Stimulated activated naive CD8-positive, alpha-beta T cell treated with anti-CD3 and anti-CD28 coated beads, Interleukin-15, Interleukin-2, amounts not matched to agents 100 ng/mL and 50 ng/mL, for 24 hours (primary cell): ENCODE results near the gene CIDEC.

Experiments used
- H3K27ac Mint-ChIP-seq: one replicate; pipeline ENCODE4 v1.8.0; 2021; ENCODE audit warnings: mild to moderate bottlenecking, mixed read lengths
- H3K27me3 Mint-ChIP-seq: one replicate; pipeline ENCODE4 v1.8.0; 2021; ENCODE audit warnings: mixed read lengths
- H3K36me3 Mint-ChIP-seq: one replicate; pipeline ENCODE4 v1.8.0; 2021; ENCODE audit warnings: low read depth, mixed read lengths
- H3K4me1 Mint-ChIP-seq: one replicate; pipeline ENCODE4 v1.8.0; 2021; ENCODE audit warnings: low read depth, mixed read lengths
- H3K4me3 Mint-ChIP-seq: one replicate; pipeline ENCODE4 v1.8.0; 2021; ENCODE audit warnings: mild to moderate bottlenecking, mixed read lengths
- H3K9me3 Mint-ChIP-seq: one replicate; pipeline ENCODE4 v1.8.0; 2021; ENCODE audit warnings: mixed read lengths

The CIDEC gene

GRCh38 chr3:9879830-9880549 lies at the start of gene CIDEC:
CIDEC (minus strand) TSS chr3:9880253; CDS start chr3:9878486, 1,767 bp downstream.
- H3K27ac Mint-ChIP-seq = no peak within 1 kb of the TSS
- no peaks in the 10 kb centered on the region for H3K27me3 Mint-ChIP-seq
- H3K36me3 Mint-ChIP-seq = no peaks in the 10 kb centered on the region
- no peaks in the 10 kb centered on the region for H3K9me3 Mint-ChIP-seq
- no peak within 1 kb of the TSS for H3K4me3 Mint-ChIP-seq
- H3K4me1 Mint-ChIP-seq = no peaks in the 10 kb centered on the region

GRCh38 chr3:9928158-9928557 lies 48.1 kb upstream of the CIDEC start:
- Mint-ChIP-seq H3K27ac (no peak overlapping the region), H3K4me1 (peaks cover 16% of the 10 kb centered on the region), H3K9me3 (no peaks in the 10 kb centered on the region), H3K36me3 (no peaks in the 10 kb centered on the region), H3K27me3 (no peaks in the 10 kb centered on the region), H3K4me3 (no peak overlapping the region)

- peaks cover 4% of the 10 kb centered on the region for H3K27me3 Mint-ChIP-seq
- no peaks in the 10 kb centered on the region for H3K36me3 Mint-ChIP-seq
- H3K4me3 Mint-ChIP-seq = no peak overlapping the region
- no peaks in the 10 kb centered on the region for H3K9me3 Mint-ChIP-seq
- H3K4me1 Mint-ChIP-seq = peaks cover 13% of the 10 kb centered on the region
- H3K27ac Mint-ChIP-seq = no peak overlapping the region
These were observed 38.4 kb upstream of the CIDEC start for GRCh38 chr3:9918261-9919038.

GRCh38 chr3:9917820-9918219 lies 37.8 kb upstream of the CIDEC start:
- peaks cover 4% of the 10 kb centered on the region for H3K27me3 Mint-ChIP-seq
- peaks cover 14% of the 10 kb centered on the region for H3K4me1 Mint-ChIP-seq
- no peaks in the 10 kb centered on the region for H3K9me3 Mint-ChIP-seq
- no peak overlapping the region for H3K27ac Mint-ChIP-seq
- no peak overlapping the region for H3K4me3 Mint-ChIP-seq
- H3K36me3 Mint-ChIP-seq = no peaks in the 10 kb centered on the region

GRCh38 chr3:9916734-9917680 lies 37.0 kb upstream of the CIDEC start, which contains the start of gene IL17RC:
IL17RC (plus strand) TSS chr3:9917098; CDS start chr3:9917316, 218 bp downstream.
- peaks cover 22% of the 10 kb centered on the region for H3K4me1 Mint-ChIP-seq
- H3K27me3 Mint-ChIP-seq = peaks cover 4% of the 10 kb centered on the region
- no peaks in the 10 kb centered on the region for H3K36me3 Mint-ChIP-seq
- H3K27ac Mint-ChIP-seq = peak within 1 kb of the TSS; percentile 36
- peak within 1 kb of the TSS; percentile 70 for H3K4me3 Mint-ChIP-seq
- H3K9me3 Mint-ChIP-seq = no peaks in the 10 kb centered on the region

GRCh38 chr3:9916346-9916733 lies 36.3 kb upstream of the CIDEC start:
- Mint-ChIP-seq H3K36me3 (no peaks in the 10 kb centered on the region), H3K4me3 (peak overlapping the region; percentile 70), H3K4me1 (peaks cover 27% of the 10 kb centered on the region), H3K27me3 (peaks cover 6% of the 10 kb centered on the region), H3K27ac (peak overlapping the region; percentile 31), H3K9me3 (no peaks in the 10 kb centered on the region)

GRCh38 chr3:9915254-9916141 lies 35.4 kb upstream of the CIDEC start:
- H3K9me3 Mint-ChIP-seq = no peaks in the 10 kb centered on the region
- peak overlapping the region; percentile 36 for H3K27ac Mint-ChIP-seq
- peak overlapping the region; percentile 70 for H3K4me3 Mint-ChIP-seq
- H3K36me3 Mint-ChIP-seq = no peaks in the 10 kb centered on the region
- peaks cover 27% of the 10 kb centered on the region for H3K4me1 Mint-ChIP-seq
- H3K27me3 Mint-ChIP-seq = peaks cover 6% of the 10 kb centered on the region

- Mint-ChIP-seq H3K36me3 (no peaks in the 10 kb centered on the region), H3K4me3 (peak overlapping the region; percentile 13), H3K4me1 (peaks cover 29% of the 10 kb centered on the region), H3K9me3 (no peaks in the 10 kb centered on the region), H3K27me3 (peaks cover 6% of the 10 kb centered on the region), H3K27ac (no peak overlapping the region)
These were observed 34.7 kb upstream of the CIDEC start for GRCh38 chr3:9914559-9915253.

GRCh38 chr3:9914011-9914410 lies 34.0 kb upstream of the CIDEC start:
- no peaks in the 10 kb centered on the region for H3K36me3 Mint-ChIP-seq
- H3K9me3 Mint-ChIP-seq = no peaks in the 10 kb centered on the region
- H3K4me3 Mint-ChIP-seq = no peak overlapping the region
- no peak overlapping the region for H3K27ac Mint-ChIP-seq
- H3K4me1 Mint-ChIP-seq = peaks cover 36% of the 10 kb centered on the region
- H3K27me3 Mint-ChIP-seq = peaks cover 6% of the 10 kb centered on the region

- Mint-ChIP-seq H3K27ac (no peak overlapping the region), H3K27me3 (peaks cover 6% of the 10 kb centered on the region), H3K9me3 (no peaks in the 10 kb centered on the region), H3K36me3 (no peaks in the 10 kb centered on the region), H3K4me1 (peaks cover 36% of the 10 kb centered on the region), H3K4me3 (no peak overlapping the region)
These were observed 33.5 kb upstream of the CIDEC start for GRCh38 chr3:9913601-9914000.

- H3K27me3 Mint-ChIP-seq = peaks cover 6% of the 10 kb centered on the region
- H3K4me1 Mint-ChIP-seq = peaks cover 36% of the 10 kb centered on the region
- H3K36me3 Mint-ChIP-seq = no peaks in the 10 kb centered on the region
- no peak overlapping the region for H3K4me3 Mint-ChIP-seq
- no peak overlapping the region for H3K27ac Mint-ChIP-seq
- no peaks in the 10 kb centered on the region for H3K9me3 Mint-ChIP-seq
These were observed 32.4 kb upstream of the CIDEC start for GRCh38 chr3:9912294-9912935.

- H3K4me3 Mint-ChIP-seq = no peak overlapping the region
- H3K36me3 Mint-ChIP-seq = no peaks in the 10 kb centered on the region
- H3K4me1 Mint-ChIP-seq = peaks cover 35% of the 10 kb centered on the region
- no peaks in the 10 kb centered on the region for H3K9me3 Mint-ChIP-seq
- H3K27me3 Mint-ChIP-seq = peaks cover 6% of the 10 kb centered on the region
- H3K27ac Mint-ChIP-seq = no peak overlapping the region
These were observed 31.8 kb upstream of the CIDEC start for GRCh38 chr3:9911863-9912262.
